IPS DF 4.7 (cell line): ENCODE measurements around the gene MRGPRE.
"Not testable (repeated sequence)": the region's sequence is repeated elsewhere in the genome, so short reads cannot be mapped to it uniquely, and the experiment has no call there.

Experiments
- DNase-seq: peaks from one replicate; pipeline ENCODE4 v3.0.0-alpha.2; 2013; ENCODE audit warnings: low spot score; ENCODE audit errors: extremely low read depth

Gene MRGPRE, protein sequence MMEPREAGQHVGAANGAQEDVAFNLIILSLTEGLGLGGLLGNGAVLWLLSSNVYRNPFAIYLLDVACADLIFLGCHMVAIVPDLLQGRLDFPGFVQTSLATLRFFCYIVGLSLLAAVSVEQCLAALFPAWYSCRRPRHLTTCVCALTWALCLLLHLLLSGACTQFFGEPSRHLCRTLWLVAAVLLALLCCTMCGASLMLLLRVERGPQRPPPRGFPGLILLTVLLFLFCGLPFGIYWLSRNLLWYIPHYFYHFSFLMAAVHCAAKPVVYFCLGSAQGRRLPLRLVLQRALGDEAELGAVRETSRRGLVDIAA

DNA sequence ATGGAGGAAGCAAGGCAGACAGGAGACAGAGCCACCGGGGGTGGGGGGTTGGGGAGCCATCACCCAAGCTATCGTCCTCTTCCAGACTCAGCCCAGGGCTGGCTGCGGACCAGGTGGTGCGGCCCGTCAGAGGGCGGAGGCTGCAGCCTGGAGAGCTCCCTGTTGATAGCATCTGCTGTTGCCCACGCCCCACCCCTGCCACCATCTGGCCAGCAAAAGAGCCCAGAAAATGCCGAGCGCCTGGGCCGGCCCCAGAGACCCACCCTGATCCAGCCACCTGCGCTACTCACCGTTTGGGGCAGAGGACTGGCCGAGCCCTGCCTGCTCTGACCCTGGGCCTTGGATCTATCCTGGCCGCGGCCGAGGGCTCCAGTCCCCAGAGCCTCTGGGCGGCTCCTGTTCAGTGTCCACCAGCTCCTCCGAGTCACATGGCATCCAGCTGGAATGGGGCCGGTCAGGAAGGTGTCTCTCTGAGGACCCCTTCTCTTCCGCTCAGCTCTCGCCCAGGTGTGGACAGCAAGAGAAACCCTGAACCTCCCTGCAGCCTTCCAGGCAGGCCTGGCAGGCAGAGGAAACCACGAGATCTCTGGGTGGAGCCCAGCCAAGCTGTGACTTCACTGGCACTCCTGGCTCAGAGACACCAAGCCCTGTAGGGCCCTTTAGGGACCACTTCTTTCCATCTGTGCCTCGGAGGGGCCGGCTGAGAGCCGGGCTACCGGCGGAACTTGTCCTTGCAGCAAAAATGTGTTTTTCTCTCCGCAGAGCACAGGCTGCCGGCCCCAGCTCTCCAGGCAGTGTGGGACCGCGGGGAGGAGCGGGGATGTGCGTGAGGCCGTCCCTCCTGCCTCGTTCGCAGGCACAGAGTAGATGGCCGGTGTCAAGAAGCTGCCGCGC, at the start of gene MRGPRE:
Gene MRGPRE (minus strand): TSS at position 567 of the 894 bp plus-strand sequence. CDS start 3,618 bp downstream, outside the sequence.
- no peak for DNase-seq

DNA sequence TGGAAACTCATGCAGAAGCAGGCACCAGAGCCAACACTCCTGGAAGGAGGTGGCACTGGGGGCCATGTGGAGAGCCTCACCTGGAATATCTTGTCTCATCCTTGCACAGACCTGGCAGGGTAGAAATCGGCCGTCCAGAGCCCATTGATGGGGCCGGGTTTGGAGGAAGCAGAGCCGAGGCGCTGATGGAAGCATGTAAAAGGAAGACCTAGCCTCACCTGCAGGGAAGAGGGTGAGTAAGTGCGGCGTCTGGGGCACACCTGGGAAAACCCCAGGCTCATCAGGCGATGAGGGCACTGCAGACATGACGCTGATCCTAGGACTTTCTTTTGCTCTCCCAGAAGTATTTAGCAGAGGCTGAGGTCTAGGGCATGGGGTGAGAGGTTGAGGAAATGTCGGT, 48.9 kb upstream of the MRGPRE start:
- not testable (repeated sequence) for DNase-seq

DNA sequence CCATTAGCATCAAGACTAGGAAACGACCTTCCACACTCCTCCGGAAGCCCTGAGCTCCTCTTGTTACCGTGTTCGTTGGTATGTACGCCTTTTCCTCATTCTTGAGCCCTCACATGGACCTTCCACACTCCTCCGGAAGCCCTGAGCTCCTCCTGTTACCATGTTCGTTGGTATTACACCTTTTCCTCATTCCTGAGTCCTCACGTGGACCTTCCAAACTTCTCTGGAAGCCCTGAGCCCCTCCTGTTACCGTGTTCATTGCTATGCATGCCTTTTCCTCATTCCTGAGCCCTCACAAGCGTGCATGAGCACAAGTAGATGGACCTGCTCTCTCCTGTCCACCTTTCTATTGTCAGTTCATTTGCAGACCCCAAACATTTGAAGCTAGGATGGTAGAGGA, 48.4 kb upstream of the MRGPRE start:
- DNase-seq: not testable (repeated sequence)

DNA sequence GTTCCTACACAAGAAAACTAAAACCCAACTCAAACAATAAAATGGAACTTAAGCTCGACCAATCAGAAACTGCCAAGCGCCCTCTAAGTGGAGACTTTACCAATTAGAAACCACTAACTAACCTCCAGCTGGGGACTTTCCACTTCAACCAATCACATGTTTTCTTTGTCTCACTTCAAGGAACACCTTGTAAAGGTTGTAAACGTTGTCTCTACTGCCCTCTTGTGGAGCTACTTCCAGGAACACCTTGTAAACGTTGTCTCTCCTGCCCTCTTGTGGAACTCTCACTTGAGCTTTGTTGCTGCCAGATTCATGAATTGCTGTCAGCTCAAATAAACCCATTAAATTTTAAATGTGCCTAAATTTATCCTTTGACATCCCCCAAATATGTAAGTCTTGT, 46.7 kb upstream of the MRGPRE start:
- not testable (repeated sequence) for DNase-seq

DNA sequence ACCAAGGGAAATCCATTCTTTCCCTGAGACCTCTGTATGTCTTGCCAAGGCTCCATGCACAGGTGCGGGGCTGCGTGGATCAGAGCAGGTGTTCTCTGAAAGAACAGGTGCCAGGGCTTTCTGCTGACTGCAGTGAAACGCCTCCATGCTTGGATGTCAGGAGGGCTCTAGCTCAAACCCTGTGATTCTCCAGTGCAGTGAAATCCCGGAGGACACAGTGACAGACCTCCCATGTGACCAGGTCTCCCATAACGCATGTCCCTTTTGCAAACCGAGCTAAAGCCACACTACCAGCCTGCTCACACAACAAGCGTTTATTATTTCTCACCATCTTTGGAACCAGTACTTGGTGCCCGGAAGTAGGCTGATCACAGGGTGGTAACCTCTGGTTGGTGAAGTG, 41.4 kb upstream of the MRGPRE start:
- DNase-seq: not testable (repeated sequence)

DNA sequence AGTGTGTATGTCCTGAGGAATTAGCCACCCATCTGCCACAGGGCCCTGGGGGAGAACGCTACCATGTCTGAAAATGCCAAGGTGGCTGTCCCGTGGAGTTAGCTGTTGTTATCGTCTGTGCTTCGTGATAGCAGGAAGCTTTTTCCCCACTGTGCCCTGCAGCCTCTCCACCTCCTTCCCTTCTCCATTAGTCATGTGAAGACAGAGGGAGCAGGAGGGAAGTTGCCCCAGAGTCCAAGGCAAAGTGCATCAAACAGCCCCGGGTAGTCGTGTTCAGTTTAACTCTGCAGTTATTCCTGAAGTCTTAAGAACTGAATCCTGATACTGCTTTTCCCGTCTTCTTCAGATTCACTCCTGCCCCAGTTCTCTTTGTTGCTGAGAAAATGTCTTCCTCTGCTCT, 30.3 kb upstream of the MRGPRE start:
- DNase-seq: not testable (repeated sequence)

DNA sequence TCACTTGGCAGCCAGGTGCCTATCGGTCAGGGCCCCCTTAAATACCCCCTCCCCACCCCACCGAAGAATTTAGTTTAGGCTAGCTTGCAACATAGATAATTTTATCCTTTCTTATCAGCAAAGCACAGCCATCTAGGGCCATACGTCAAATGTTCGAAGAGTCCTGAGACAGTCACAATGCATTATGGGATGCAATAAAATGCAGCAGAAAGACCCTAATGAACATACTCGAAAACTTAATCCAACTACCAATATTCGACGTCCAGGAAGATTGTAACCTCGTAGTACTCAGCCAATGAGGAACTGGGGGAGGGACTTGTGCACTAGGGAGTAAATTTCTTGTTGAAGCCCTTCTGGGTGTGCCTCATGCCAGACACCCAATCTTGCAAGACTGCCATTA, 29.6 kb upstream of the MRGPRE start:
- not testable (repeated sequence) for DNase-seq

DNA sequence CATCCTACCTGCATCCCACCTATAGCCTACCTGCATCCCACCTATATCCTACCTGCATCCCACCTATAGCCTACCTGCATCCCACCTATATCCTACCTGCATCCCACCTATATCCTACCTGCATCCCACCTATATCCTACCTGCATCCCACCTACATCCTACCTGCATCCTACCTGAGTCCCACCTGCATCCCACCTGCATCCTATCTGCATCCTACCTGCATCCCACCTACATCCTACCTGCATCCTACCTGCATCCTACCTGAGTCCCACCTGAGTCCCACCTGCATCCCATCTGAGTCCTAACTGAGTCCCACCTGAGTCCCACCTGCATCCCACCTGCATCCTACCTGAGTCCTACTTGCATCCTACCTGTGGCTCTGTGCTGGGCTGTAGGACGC, 25.3 kb upstream of the MRGPRE start:
- not testable (repeated sequence) for DNase-seq

DNA sequence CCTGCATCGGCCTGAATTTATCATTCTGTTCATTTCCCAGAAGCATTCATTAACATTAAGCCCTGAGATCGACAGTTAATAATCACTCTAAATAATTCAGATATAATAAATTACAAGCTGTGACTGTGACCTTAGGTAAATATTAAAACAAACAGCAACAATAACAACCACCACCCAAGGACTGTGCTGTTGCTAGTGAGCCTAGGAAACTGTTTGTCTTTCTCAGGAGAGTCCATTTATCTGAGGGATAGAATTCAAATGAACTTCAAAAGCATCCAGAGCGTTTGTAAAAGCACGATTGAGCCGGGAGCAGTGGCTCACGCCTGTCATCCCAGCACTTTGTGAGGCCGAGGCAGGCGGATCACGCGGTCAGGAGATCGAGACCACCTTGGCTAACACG, 23.0 kb upstream of the MRGPRE start:
- DNase-seq: not testable (repeated sequence)

DNA sequence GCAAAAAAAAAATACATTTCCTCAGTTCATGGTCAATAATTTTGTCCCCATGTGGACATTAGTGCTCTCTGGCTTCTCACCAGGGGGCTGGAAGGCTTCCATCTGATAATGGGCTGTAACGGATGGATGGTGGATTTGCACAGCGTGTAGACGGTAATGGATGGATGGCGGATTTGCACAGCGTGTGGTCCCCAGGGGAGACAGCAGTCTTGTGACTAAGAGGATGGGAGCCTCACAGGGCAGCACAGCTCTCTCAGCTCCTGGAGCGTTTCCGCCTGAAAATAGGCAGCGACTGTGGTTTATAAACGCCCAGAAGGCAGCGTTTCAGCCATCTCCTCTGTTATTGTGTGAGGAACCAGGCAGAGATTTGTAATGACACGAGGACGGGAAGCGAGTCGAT, 22.6 kb upstream of the MRGPRE start:
- DNase-seq: not testable (repeated sequence)

DNA sequence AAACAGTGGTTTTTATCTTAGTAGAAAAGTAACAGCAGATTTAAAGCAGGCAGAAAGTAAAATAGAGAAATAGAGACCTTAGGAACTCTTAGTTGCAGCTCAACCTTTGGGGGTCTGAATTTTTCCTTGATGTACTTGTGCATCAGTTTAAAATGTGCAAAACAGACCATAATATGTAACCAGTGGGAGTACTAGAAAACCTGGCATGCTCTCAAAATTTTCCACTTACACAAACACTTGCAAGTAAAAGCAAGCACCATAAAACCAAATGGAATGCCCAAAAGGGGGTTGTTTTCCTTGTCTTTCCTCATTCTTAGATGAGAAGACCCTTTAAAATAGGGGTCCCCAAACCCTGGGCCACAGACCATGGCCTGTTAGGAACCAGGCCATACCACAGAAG, 12.9 kb upstream of the MRGPRE start:
- no peak for DNase-seq

DNA sequence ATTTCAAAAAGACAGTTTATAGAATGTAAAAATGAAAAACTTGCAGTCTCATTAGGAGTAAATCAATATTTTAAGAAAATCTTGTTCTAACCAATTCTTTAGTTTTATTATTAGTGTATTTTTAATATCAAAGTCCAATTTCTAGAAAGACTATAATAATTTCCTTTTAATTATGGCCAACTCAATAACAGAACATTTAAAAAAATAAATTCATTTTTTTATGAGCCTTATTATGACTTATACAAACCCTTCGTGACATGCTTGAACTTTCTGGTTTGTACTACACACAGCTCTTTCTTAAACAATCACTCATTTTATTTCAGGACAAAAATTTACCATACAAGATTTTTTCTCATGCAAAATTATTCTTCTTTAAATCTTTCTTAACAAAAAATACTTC, 11.7 kb upstream of the MRGPRE start:
- no peak for DNase-seq

DNA sequence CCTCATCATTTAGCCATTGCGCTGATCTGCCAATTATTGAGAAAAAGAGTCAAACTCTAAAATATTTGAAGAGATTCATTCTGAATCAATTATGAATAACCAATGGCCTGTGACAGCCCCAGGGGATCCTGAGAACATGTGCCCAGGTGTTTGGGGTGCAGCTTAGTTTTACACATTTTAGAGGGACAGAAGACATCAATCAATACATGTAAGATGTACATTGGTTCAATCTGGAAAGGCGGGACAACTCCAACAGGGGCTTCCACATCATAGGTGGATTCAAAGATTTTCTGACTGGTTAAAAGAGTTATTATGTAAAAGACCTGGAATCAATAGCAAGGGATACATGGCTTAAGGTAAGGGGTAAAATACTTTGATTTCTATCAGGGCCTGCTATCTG, 4.9 kb upstream of the MRGPRE start:
- DNase-seq: no peak

DNA sequence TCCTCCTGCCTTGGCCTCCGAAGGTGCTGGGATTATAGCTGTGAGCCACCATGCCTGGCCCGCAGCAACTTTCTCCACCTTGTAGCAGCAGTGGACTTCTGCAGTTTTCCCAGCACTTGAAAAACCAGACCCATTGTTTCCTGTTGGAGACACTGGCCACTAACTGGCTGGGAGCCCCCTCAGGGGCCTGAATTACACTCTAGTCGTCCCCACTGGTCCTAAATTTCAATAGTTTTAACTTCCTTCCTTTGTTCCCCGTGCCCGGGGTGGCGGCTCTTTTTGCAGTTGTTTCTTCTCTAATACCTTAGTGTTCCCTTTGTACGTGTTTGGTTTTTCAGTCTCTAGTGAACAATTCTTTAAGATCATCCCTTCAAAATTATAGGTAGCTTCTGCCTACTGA, 2.6 kb upstream of the MRGPRE start:
- no peak for DNase-seq

DNA sequence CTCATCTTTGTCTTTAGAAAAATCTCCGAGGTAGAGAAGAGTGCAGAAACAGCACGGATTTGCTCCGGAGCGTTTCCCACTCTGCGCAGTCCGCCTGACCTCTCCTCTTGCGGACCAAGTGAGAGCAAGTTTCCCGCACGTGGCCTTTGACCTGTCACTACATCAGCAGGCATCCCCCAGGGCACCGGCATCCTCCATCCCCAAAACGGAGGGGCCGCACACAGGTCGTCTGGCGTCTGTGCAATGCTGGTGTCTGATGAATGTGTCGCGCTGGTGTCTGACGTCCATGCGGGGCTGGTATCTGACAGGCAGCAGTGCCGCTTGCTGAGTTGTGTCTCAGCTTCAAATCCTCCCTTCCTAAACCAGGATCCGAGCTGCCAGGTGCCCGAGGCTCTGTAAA, 739 bp upstream of the MRGPRE start:
- no peak for DNase-seq

DNA sequence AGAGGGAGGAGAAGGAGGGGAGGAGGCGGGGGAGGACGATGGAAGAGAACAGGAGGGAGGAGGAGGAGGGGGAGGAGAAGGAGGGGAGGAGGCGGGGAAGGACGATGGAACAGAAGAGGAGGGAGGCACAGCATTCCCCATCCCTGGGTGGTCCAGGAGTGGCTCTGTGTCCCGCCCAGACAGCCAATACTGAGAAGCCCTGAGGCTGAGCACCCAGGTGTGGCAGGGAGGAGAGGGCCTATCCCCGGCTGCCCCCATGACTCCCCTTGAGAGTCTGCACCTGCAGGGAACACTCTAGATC, 717 bp downstream of the MRGPRE start:
- no peak for DNase-seq

DNA sequence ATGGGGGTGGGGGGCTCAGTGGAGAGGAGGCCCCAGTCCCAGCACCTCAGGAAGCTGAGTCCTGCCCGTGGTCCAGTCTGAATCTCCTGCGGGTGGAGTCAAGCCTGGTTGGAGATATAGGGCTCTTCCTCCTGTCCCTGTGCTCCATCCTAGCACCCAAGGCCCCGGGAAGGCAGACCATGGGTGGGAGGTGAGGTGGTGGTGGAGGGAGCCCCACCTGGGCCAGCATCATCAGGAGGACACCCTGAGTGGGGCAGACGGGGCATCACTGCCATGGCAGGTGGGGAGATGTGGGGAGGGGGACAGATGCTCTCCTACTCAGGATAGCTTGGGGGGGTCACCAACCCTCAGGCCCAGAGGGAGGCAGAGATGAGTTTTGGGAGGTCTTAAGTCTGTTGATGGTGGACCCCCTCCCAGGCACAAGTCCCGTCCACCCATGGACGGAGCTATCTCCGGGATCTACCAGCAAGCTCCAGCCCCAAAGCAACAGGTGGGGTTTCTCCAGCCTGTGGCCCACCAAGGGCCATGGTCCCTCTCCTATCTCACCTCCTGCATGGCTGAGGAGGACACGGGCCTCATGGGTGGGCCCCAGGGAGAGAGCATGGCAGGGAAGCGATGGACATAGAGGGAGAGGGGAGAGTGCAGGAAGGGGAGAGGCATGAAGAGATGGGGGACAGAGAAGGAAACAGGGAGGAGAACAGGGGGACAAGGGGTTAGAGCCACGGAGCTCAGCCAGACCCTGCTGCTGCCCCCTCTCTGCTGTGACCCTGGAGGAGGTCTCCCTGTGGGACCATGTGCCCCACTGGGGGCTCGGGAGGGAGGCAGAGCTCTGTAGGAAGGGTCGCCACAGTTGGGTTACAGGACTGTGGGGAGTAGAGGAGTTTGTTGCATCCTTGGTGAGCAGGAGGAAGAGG, 1.3 kb downstream of the MRGPRE start:
- no peak for DNase-seq

DNA sequence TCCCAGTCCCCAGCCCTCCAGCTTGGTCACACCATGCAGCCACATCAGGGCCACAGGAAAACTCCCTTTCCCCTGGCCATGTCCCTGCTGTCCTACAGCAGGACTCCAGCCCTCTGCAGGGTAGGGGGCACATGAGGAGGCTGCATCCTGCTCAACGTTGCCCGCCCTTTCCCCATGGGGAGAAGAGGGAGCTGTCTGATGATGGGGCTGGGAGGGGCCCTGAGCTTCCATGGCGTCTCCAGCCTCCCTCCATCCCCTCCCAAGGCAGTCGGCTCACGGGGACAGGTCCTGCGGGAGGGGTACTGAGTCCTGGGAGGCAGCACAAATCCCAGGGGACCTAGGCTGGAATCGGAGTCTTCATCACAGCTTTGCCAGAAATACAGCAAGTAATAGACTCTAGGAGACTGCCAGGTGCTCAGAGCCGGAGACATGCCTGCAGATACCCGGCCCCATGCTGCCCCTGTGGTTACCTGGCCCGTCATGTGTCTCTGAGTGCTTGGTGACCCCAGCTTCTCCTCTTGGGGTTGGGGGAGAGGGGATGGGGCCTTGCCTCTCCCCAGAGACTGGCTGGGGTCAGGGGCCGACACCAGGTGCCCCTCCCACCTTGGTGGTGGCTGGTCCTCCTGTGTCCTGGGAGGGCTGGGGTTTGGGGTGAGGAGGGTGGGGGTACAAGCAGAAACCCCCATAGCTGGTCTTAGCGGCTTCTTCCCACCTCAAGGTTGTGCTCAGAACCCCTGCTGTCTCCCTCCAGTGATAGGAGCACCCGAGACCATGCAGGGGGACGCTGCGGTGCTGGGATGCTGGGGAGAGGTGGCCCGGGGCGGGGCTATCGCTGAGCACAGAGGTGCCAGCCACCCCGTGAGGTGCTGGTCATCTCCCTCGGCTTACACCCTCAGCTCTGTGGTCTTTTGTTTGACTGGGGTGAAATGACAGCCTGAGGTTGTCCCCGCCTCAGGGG, 2.3 kb downstream of the MRGPRE start:
- DNase-seq: no peak

DNA sequence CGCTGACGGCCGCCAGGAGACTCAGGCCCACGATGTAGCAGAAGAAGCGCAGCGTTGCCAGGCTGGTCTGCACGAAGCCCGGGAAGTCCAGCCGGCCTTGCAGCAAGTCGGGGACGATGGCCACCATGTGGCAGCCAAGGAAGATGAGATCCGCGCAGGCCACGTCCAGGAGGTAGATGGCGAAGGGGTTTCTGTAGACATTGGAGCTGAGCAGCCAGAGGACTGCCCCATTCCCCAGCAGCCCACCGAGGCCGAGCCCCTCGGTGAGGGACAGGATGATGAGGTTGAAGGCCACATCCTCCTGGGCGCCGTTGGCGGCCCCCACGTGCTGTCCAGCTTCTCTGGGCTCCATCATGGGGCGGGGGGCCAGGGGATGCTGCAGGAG, 3.8 kb downstream of the MRGPRE start:
- no peak for DNase-seq

DNA sequence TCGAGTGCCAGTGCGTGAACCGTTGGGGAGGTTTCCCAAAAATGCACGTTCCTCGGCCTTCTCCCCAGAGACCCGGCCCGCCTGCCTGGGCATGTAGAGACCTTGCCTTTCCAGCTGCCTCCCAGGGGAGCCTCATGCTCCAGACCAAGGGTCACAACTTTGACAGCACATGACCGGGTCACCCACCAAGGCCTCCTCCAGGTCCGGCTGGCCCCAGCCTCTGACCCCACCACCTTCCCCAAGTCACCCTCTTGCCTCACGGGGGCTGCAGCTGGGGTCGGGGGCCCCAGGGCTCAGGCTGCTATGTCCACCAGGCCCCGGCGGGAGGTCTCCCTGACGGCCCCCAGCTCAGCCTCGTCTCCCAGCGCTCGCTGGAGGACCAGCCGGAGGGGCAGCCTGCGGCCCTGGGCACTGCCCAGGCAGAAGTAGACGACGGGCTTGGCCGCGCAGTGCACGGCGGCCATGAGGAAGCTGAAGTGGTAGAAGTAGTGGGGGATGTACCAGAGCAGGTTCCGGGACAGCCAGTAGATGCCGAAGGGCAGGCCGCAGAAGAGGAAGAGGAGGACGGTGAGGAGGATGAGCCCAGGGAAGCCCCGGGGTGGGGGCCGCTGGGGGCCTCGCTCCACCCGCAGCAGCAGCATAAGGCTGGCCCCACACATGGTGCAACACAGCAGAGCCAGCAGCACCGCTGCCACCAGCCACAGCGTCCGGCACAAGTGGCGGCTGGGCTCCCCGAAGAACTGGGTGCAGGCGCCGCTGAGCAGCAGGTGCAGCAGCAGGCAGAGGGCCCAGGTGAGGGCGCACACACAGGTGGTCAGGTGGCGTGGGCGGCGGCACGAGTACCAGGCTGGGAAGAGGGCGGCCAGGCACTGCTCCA, 4.4 kb downstream of the MRGPRE start:
- DNase-seq: no peak
